ENCODE measurements around the gene ZXDB.

GRCh38 chrX:57607295-57608187 is 15.7 kb downstream of the ZXDB start:
- TF ChIP-seq, protein P1, sequence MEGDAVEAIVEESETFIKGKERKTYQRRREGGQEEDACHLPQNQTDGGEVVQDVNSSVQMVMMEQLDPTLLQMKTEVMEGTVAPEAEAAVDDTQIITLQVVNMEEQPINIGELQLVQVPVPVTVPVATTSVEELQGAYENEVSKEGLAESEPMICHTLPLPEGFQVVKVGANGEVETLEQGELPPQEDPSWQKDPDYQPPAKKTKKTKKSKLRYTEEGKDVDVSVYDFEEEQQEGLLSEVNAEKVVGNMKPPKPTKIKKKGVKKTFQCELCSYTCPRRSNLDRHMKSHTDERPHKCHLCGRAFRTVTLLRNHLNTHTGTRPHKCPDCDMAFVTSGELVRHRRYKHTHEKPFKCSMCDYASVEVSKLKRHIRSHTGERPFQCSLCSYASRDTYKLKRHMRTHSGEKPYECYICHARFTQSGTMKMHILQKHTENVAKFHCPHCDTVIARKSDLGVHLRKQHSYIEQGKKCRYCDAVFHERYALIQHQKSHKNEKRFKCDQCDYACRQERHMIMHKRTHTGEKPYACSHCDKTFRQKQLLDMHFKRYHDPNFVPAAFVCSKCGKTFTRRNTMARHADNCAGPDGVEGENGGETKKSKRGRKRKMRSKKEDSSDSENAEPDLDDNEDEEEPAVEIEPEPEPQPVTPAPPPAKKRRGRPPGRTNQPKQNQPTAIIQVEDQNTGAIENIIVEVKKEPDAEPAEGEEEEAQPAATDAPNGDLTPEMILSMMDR (IDR thresholded peaks at IDR 0.05; ENCODE audit: poor library complexity, severe bottlenecking), result no peak
- TF ChIP-seq POLR2AphosphoS5 (IDR thresholded peaks at IDR 0.05) (no peak), TAF1 (IDR thresholded peaks at IDR 0.05; ENCODE audit: low read depth) (no peak), EZH2 (IDR thresholded peaks at IDR 0.05; ENCODE audit: borderline replicate concordance, insufficient read depth, low read length, poor library complexity, severe bottlenecking) (no peak), EP300 (conservative IDR thresholded peaks at IDR 0.05; ENCODE audit: poor library complexity, severe bottlenecking) (no peak), SMC3 (conservative IDR thresholded peaks at IDR 0.05; ENCODE audit: poor library complexity) (no peak), RAD21 (conservative IDR thresholded peaks at IDR 0.05) (no peak), MXI1 (conservative IDR thresholded peaks at IDR 0.05; ENCODE audit: poor library complexity, severe bottlenecking) (no peak)
- TF ChIP-seq, protein P2, sequence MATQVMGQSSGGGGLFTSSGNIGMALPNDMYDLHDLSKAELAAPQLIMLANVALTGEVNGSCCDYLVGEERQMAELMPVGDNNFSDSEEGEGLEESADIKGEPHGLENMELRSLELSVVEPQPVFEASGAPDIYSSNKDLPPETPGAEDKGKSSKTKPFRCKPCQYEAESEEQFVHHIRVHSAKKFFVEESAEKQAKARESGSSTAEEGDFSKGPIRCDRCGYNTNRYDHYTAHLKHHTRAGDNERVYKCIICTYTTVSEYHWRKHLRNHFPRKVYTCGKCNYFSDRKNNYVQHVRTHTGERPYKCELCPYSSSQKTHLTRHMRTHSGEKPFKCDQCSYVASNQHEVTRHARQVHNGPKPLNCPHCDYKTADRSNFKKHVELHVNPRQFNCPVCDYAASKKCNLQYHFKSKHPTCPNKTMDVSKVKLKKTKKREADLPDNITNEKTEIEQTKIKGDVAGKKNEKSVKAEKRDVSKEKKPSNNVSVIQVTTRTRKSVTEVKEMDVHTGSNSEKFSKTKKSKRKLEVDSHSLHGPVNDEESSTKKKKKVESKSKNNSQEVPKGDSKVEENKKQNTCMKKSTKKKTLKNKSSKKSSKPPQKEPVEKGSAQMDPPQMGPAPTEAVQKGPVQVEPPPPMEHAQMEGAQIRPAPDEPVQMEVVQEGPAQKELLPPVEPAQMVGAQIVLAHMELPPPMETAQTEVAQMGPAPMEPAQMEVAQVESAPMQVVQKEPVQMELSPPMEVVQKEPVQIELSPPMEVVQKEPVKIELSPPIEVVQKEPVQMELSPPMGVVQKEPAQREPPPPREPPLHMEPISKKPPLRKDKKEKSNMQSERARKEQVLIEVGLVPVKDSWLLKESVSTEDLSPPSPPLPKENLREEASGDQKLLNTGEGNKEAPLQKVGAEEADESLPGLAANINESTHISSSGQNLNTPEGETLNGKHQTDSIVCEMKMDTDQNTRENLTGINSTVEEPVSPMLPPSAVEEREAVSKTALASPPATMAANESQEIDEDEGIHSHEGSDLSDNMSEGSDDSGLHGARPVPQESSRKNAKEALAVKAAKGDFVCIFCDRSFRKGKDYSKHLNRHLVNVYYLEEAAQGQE (IDR thresholded peaks at IDR 0.05; ENCODE audit: borderline replicate concordance), result no peak

Measured in neural cell (in vitro differentiated cells).